ENCODE measurements around the gene TRIM63.

TRIM63 gene

DNA sequence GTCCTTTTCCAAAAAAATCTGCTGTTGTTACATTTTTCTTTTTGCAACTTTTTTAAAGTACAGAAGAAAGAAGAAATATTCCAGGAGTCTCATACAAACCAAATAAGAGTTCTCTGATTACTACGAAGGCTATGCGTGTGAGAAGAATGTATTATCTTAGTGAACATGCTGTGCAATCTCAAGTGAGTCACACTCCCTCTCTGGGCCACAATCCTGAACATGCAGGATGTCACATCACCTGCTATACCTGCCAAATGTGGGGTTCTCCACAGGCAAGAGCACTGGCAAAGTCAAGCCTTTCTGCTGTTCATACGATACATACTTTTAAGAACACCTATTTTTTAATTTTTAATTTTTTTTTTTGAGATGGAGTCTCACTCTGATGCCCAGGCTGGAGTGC is 21.7 kb upstream of the TRIM63 start:
- in situ Hi-C loops (cut with MboI; ENCODE audit: low sequenced_read_pairs): no loop called here

DNA sequence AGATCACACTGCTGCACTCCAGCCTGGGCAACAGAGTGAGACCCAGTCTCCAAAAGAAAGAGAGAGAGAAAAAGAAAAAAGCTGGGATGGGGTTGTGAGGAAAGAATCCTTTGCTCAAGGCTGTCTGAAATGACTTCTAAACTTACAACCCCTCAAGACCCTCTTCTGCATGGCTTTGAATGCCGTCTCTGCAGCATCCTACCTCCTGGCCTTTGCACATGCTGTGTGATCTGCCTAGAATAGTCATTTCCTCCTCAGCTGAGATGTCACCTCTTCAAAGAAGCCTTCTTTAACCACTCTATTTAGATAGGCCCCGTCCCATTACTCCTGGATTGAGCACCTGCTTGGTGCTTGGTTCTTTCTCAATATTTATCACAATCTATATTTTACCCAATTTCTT is 17.4 kb upstream of the TRIM63 start:
- in situ Hi-C loops (cut with MboI; ENCODE audit: low sequenced_read_pairs): no loop called here

DNA sequence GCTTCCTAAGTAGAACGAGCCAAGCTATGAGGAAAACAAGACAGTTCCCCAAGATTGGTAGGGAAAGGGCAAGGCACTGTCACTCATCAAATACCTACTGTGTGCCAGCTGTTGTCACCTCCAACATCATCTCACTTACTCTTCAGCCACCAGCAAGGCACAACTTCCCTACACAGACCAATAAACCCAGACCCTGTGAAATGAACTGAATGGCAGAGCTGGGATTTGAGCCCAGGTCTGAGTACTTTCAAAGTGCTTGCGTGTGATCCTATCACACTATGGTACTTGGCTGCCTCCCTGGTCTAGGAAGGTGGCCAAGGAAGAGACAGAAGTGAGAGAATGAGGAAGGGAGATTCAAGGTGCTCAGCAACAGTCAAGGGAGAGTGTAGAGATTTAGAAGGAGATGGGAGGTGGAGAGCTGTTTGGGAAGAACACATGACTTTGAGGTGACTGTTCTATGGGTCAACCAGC is 16.7 kb upstream of the TRIM63 start:
- in situ Hi-C loops (cut with MboI; ENCODE audit: low sequenced_read_pairs): no loop called here

DNA sequence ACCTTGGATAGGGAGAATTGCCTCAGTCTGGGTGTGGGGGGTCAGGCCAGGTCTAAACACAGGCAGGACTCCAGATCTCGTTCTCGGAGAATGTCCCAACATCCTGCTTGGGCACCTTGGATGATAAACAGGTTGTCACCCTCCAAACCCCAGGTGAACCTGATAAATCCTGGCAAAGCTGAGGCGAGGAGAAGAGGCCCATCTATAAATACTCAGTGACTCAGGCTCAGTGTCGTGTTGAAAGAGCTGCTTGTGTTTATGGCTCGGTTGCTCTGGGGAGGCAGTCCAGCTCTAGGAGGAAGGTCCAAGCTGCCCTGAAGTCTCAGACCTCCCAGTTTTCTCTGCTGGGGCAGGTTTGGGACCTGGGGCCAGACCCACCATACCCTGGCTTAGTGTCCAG is 15.8 kb upstream of the TRIM63 start:
- in situ Hi-C loops (cut with MboI; ENCODE audit: low sequenced_read_pairs): no loop called here

DNA sequence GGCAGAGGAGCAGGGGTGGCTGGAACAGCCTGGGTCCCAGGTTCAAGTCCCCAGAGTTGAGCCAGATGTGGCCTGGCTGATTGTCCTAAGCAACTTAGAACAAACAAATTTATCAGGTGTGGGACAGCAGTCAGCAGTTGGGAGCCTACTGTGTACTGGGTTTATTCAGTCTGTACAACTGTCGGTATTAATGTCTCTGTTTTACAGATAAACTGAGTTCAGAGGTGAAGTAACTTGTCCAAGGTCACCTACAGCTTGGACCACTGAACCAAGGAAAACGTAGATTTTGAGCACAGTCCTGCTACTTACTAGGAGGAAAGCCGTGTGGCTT is 14.6 kb upstream of the TRIM63 start:
- in situ Hi-C loops (cut with MboI; ENCODE audit: low sequenced_read_pairs): no loop called here

DNA sequence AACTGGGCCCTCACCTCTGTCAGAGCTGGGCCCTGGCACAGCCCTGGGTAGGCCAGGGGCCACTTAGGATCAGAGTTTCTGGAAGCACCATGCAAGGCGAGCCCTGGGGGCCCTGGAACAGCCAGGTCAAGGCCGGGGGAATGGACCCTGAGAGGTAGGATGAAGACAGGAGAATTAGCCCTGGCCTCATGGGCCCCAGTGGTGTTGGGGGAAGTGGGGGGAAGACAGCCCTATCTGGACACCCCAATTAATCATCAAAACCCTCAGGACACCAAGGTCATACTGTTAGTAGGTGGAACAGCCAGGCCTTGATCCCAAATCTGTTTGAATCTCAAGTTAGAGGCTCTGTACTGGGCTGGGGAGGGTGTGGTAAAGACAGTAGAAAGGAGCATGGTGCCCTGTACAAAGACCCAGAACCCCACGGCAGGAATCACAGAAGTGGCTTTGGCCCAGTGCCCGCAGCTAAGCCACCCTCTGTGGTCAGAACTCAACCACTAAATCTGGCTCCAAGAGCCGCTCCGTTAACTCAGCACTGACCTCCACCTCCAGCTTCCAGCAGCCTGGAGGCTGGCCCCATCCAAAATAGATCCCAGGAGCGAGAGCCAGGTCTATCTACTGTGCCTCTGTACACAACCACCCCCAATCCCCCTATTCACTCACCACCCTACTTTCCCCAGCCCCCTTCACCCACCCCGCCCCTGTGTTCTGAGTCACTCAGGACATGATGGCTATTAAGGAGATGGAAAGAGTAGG is 14.0 kb upstream of the TRIM63 start:
- in situ Hi-C loops (cut with MboI; ENCODE audit: low sequenced_read_pairs): no loop called here

DNA sequence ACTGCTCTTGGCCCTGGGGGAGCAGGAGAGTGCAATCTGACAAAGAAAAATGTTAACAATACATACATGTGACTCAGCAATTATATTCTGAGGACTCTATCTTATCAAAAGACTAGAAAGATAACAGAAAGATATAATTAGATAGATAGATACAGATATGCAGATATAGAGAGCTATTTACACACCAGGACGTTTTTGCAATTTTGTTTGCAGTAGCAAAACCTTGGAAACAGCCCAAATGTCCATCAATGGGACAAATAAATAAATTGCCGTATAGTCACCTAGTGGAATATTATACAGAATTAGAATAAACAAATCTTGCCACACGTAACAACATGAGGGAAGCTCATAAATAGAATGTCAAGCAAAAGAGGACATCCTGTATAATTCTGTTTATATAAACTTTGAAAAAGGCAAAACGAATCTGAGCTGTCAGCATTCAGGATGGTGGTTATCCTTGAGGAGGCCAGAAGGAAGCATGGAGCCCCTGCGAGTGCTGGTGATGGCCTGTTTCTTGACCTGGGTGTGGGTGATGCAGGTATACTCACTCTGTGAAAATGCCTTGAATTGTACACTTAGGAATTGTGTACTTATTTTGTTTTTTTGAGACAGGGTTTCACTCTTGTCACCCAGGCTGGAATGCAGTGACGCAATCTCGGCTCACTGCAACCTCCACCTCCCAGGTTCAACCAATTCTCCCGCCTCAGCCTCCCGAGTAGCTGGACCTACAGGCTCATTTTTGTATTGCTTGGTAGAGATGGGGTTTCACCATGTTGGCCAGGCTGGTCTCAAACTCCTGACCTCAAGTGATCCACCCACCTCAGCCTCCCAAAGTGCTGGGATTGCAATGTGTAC is 12.8 kb upstream of the TRIM63 start:
- in situ Hi-C loops (cut with MboI; ENCODE audit: low sequenced_read_pairs): no loop called here

DNA sequence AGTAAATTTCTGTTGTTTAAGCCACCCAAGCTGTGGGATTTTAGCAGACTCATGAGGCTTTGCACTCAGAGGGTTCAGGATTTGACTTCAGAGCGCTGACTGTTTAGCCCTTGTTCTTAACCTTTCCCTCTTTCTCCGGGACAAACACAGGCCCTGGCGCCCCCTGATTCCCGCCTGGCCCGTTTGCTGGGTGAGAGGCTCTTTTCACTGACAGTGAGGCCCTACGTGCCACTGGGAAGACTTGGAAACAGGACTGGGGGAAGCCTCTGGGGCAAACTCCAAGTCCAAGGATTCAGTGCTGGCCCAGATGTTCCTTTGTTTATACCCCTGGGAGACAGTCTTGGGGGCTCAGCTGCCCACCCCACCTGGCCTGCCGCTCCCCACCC is 11.7 kb upstream of the TRIM63 start:
- in situ Hi-C loops (cut with MboI; ENCODE audit: low sequenced_read_pairs): no loop called here

DNA sequence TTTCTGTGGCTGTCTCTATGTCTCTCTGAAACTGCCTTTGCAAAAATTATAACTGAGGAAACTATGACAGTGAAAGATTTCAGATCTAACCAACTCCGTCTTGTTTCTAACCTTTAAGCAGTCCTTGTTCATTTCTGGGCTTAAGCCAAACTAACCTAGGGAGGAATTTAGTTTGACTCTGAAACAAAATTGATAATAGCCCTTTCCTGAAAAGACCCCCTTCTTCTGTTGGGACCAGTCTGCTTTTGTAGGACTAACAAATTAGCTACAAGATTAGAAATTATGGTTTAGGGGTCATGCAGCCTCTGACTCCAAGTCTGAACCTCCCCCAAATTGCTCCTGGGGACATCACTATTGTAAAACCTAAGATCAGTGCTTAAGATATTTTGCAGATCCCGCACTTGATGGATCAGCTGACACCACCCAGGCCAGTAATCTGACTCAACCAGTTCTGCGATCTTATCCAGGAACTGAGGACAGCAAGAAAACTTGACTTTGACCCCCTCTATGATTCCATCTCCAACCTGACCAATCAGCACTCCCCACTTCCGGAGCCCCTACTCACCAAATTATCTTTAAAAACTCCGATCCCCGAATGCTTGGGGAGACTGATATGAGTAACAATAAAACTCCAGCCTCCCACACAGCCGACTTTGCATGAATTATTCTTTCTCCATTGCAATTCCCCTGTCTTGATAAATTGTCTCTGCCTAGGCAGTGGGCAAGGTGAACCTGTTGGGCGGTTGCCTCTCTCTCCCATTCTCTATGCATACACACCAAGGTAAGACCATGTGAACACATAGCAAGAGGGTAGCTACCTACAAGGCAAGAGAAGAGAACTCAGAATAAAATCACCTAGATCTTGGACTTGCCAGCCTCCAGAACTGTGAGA is 11.1 kb upstream of the TRIM63 start:
- in situ Hi-C loops (cut with MboI; ENCODE audit: low sequenced_read_pairs): no loop called here

DNA sequence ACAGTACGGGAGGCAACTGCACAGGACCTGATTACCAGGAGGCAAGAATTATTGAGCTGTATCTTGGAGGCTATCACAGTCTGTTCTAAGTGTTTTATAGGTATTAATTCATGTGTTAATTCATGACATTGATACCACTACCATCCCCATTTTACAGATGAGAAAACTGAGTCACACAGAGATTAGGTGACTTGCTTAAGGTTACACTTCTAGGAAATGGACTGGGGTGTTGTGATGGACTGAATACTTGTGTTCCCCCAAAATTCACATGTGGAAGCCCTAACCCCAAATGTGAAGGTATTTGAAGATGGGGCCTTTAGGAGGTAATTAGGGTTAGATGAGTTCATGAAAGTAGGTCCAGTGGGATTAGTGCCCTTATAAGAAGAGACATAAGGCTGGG is 10.1 kb upstream of the TRIM63 start:
- in situ Hi-C loops (cut with MboI; ENCODE audit: low sequenced_read_pairs): no loop called here

DNA sequence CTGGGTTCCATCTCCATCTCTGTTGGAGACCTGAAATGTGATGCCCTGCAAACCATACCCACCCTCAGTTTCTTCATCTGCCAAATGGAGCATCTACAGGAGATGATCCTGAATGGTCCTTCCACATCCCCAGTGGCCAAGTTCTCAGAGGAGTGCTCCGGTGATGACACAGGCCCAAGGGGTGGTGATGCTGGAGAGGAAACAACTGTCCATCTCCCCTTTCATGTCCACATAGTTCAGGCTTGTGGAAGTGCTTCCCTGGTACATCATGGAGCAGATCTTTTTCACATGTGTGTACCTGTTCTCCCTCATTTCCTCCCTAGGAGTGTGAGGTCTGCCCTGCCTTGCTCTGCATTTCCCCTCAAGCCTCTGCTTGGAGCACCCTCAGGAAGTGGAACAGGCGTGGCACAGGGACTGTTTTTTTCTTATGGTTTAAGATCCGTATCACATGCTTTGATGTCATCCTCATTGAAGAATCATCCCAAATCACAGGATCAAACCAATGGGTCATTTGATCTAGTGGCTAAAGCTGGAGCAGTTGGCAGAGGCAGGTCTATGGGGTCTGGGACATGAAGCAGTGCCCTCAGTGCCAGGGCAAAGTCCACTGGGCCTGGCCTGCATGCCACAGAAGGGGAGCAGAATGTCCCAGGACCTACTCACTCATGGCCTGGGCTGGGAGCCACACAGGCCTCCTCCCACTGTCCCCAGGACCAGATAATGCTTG is 8.2 kb upstream of the TRIM63 start:
- in situ Hi-C loops (cut with MboI; ENCODE audit: low sequenced_read_pairs): no loop called here

DNA sequence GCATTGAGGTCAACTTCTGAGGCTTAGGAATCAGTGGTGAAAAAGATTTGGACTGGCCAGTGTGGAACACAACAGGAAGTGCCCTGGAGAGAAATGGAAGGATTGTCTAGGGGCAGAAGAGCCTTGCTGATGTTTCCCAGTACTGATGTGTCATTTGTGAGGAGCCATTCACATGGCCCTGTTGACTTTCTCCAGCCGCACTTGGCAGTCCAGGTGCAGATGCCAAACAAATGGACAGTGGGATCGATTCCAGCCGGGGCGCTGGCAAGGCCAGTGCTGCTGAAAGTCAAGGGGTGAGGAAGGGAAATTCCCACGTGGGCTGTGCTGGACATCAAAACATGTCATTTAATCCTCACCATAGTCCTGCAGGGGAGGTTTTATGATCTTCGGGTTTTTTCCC is 4.9 kb upstream of the TRIM63 start:
- in situ Hi-C loops (cut with MboI; ENCODE audit: low sequenced_read_pairs): no loop called here

DNA sequence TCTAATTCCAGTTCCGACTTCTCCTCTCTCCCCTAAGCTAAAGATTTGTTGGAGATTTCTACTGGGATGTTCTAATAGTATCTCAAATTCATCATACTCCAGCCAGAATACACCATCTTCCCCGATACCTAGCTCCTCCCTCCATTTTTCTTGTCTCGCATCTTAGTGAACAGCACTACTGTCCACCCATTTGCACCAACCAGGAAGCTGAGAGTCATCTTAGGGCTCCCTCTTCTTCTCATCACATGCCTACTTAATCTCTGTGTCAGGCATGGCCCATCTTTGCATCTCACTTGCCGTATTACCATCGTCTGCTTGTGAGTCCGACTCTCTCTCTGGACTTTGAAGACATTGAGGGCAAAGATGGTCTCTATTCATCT is 3.5 kb upstream of the TRIM63 start:
- in situ Hi-C loops (cut with MboI; ENCODE audit: low sequenced_read_pairs): no loop called here

DNA sequence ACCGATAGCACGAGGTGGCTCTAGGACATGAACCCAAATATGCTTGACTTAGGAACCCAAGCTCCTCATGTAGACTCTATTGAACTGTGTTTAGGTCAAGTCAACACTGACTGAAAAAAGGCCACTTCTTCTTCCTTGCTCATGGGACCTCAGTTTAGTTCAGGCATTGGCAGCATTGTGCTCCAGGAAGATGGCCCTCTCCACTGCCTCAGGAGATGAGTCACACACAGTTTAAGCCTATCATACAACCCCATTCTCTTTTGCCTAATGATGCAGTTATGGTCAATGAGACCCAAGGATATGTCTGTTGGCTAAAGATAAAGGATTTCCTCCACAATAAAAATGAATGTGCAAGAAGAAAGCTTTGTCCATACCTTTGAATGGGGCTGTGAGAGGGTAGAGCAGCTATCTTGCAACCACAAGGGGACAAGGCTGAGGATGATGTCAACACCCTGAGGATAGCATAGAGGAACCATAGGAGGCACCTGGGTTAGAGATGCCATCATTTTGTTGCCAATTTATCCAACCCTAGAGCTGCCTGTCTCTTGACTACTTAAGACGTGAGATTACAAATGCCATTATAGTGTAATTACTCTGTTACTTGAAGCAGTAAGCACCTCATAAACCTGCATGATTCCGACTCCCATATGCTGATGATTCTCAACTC is 3.0 kb upstream of the TRIM63 start:
- in situ Hi-C loops (cut with MboI; ENCODE audit: low sequenced_read_pairs): no loop called here

DNA sequence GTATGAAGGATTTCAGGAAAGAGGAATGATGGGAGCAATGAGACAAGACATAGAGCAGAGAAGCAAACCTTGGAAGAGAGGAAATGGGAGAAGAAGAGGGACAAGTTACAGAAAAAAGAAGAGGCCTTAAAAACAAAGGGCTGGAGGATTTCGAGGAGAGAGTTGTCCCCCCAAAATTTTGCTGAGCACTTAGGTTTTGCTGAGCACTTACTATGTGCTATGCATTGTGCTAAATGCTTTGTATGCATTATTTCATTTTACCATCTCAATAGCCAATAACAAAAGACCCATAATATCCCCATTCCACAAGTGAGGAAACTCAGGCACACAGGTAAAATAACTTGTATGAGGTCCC is 2.5 kb upstream of the TRIM63 start:
- in situ Hi-C loops (cut with MboI; ENCODE audit: low sequenced_read_pairs): no loop called here

DNA sequence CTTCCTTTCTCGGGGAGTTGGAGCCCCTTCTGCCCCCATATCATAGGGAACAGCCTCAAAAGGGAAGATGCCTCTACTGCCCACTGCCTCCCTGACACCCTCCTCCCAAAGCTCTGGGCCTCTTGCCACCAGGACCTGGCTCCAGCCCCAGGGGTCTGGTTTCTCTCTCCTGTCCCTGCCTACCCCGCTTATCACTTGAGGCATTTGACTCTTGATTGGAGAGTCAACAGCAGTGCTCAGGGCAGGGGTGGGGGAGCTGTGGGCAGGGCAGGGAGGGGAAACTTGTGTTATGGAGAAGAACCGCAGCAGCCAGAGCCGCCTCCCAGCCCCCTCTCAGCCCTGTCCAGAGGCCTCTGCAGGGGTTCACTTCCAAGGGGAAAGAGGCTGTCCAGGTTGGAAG is 573 bp downstream of the TRIM63 start:
- in situ Hi-C loops (cut with MboI; ENCODE audit: low sequenced_read_pairs): no loop called here

DNA sequence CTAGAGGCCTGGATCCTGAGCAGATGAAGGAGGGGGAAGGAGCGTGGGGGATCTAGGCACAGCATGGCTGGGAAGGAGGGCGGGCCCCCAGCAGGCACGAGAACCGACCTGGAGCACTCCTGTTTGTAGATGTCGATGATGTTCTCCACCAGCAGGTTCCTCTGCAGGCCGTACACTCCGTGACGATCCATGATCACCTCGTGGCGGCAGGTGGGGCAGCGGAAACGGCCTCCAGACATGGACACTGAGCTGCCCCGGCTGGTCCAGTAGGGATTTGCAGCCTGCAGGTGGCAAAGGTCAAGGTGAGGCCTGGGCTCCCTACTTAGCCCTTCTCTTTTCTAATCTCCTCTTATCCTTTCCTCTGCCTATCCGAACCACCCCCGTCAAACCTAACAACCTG is 1.3 kb downstream of the TRIM63 start:
- in situ Hi-C loops (cut with MboI; ENCODE audit: low sequenced_read_pairs): no loop called here

DNA sequence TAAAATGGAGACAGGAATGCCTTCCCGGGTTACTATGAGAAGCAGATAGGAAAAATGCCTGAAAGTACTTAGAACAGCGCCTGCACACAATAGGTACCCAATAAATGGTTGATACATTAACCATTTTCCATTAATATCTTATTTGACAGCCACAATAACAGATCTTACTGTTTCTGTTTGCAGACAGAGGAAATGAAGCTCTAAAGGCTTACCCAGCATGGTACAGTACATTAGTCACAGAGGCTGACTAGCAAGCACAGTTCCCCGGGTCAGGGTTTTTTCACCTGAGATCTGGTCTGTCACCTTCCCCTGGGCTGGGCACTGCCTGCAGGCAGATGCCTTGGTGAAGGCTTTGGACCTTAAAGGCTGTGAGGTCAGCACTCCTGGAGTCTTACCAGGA is 2.9 kb downstream of the TRIM63 start:
- in situ Hi-C loops (cut with MboI; ENCODE audit: low sequenced_read_pairs): no loop called here

DNA sequence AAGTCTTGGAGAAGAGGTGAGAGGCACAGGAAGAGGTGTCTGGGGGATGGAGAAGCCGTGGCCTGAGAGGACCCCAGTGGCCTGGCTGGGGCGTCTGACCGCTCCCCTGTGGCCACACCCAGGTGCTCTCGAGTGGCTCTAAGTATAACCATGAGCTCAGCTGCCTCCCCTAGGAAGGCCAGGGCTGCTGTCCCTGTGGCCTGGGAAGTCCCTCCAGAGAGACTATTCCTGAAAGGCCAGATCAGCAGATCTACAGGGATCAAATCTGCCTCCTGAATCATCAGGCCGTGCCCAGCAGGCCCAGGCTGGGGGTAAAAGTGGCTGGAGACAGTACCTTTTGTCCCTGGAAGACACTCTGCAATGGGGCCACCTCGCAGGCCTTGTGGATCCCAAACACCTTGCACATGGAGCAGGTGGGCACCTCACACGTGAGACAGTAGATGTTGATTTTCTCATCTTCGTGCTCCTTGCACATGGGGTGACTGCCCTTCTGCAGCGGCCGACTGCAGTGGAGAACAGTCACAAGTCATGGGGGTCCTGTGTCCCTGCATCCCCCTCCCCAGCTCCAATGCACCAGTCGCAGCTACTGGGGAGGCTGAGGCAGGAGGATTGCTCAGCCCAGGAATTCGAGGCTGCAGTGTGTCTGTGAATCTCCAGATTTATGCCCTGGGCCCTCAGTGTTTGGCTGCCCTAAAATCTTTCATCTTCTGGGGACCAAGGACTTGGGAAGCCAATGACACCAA is 6.4 kb downstream of the TRIM63 start:
- in situ Hi-C loops (cut with MboI; ENCODE audit: low sequenced_read_pairs): no loop called here

DNA sequence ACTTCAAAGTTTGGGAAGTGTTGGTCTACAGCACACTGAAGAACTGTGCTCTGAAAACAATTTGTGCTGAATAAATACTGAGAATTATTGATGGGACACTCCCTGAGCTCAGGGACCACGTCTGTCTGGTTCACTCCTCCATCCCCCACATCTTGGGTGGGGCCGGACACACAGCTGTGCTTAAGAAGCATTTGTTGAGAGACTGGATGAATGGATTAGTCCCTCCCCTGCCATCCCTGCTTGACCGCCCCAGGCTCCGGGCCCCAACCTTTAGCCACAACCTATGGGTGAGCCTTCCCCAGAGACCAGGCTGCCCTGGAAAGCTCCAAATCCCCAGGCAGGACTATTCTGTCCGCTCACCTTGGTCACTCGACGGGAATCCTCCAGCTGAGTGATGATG is 7.5 kb downstream of the TRIM63 start:
- in situ Hi-C loops (cut with MboI; ENCODE audit: low sequenced_read_pairs): no loop called here
